ENCODE measurements around the gene VPS51.
"Not testable (repeated sequence)": the region's sequence is repeated elsewhere in the genome, so short reads cannot be mapped to it uniquely, and the experiment has no call there.

The VPS51 gene

GRCh38 chr11:65107751-65108468 lies 11.9 kb downstream of the VPS51 start:
- no peak for DNase-seq (ENCODE audit: low read depth)

DNA sequence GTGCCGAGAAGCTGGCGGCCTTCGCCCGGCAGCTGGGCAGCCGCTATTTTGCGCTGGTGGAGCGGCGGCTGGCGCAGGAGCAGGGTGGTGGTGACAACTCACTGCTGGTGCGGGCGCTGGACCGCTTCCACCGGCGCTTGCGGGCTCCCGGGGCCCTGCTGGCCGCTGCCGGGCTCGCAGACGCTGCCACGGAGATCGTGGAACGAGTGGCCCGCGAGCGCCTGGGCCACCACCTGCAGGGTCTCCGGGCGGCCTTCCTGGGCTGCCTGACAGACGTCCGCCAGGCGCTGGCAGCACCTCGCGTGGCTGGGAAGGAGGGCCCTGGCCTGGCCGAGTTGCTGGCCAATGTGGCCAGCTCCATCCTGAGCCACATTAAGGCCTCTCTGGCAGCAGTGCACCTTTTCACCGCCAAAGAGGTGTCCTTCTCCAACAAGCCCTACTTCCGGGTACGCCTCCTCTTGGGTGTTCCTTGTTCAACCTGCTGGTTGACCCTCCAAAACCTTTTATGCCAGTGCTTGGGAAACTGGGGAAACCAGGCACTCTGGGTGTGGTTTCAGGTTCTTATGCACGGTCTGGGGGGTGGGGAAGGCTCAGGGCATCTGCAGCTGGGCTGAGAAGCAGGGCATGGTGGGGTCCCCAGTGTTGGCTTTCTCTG lies 12.6 kb downstream of the VPS51 start:
- DNase-seq (ENCODE audit: low read depth), result no peak

GRCh38 chr11:65109231-65110198 lies 13.5 kb downstream of the VPS51 start:
- DNase-seq (ENCODE audit: low read depth), result no peak

- peak; percentile 93 for DNase-seq (ENCODE audit: low read depth)
Observed at GRCh38 chr11:65110354-65110861, 14.4 kb downstream of the VPS51 start.

DNA sequence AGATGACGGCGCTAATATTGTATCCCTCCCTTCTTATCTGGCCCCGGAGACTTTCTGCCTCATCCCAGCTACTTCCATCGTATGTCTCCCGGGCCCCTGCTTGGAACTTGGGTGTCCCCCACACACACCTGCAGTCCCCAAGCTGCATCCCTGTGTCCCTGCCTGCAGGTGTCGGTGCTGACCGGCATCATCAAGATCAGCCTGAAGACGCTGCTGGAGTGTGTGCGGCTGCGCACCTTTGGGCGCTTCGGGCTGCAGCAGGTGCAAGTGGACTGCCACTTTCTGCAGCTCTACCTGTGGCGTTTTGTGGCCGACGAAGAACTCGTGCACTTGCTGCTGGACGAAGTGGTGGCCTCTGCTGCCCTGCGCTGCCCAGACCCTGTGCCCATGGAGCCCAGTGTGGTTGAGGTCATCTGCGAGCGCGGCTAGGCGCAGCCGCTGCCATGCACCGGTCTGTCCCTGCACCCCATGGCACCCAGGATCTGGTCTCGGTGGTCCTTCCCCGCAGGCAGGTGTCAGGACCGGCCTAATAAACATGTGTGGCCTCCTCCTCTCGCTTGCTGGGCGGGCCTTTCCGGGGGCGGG lies 15.2 kb downstream of the VPS51 start:
- no peak for DNase-seq (ENCODE audit: low read depth)

- peak; percentile 93 for DNase-seq (ENCODE audit: low read depth)
Observed at GRCh38 chr11:65111744-65112545, 15.9 kb downstream of the VPS51 start, which contains the start of gene TM7SF2. TM7SF2 (plus strand) TSS chr11:65111872; CDS start chr11:65112016, 144 bp downstream.

DNA sequence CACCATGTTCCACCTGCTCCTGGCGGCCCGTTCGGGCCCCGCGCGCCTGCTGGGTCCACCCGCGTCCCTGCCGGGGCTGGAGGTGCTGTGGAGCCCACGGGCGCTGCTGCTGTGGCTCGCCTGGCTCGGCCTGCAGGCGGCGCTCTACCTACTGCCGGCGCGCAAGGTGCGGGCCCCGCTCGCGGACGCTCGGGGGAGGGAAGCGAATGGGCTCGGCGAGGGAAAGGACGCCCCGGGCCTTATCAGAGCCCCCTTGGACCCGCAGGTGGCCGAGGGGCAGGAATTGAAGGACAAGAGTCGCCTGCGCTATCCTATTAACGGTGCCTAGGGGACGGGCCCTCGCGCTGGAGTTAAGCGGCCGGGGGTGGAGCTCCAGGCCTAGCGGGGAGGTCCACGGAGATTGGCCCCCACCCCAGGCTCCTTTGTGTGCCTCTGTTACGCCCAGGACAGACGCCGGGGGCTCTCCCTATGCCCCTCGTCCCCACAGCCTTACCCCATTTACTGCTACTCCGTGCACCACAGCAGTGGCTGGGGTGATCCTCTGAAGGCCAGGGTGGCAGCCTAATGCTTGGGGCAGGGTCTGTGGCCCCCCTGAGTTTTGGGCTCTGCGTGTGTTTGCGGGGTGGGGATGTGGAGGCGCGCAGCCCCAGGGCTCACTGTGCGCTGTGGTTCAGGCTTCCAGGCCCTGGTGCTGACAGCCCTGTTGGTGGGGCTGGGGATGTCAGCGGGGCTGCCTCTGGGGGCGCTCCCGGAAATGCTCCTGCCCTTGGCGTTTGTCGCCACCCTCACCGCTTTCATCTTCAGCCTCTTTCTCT lies 16.7 kb downstream of the VPS51 start:
- DNase-seq (ENCODE audit: low read depth), result peak; percentile 58

DNA sequence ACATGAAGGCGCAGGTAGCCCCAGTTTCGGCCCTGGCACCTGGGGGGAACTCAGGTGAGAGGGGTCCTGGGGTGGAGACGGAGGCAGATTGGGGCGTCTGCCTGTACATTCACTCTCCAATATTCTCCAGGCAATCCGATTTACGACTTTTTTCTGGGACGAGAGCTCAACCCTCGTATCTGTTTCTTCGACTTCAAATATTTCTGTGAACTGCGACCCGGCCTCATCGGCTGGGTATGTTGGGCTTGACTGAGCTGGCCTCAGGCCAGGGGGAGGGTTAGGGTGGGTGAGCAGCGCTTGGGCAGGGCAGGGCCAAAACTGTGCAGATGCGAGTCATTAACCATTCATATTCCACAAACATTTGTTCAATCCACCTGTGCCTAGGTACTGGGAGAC lies 17.3 kb downstream of the VPS51 start:
- DNase-seq (ENCODE audit: low read depth), result no peak

DNA sequence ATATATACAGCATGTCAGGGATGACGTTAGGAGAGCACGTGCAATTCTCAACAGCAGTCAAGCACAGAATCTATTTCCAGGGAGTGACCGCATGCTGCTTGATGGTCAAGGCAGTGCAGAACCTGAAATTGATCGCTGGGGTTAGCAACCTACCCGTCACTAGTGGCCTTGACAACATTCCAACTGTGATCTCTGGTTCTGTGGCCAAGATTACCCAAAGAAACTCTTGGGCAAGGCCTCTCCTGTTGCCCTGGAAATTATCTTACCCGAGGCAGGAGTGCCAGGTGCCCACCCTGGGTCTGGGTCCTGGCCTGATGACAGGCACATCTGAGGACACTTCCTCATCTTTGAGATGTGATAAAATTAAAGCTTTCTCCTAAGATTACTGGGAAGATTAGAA lies 17.8 kb downstream of the VPS51 start:
- no peak for DNase-seq (ENCODE audit: low read depth)

DNA sequence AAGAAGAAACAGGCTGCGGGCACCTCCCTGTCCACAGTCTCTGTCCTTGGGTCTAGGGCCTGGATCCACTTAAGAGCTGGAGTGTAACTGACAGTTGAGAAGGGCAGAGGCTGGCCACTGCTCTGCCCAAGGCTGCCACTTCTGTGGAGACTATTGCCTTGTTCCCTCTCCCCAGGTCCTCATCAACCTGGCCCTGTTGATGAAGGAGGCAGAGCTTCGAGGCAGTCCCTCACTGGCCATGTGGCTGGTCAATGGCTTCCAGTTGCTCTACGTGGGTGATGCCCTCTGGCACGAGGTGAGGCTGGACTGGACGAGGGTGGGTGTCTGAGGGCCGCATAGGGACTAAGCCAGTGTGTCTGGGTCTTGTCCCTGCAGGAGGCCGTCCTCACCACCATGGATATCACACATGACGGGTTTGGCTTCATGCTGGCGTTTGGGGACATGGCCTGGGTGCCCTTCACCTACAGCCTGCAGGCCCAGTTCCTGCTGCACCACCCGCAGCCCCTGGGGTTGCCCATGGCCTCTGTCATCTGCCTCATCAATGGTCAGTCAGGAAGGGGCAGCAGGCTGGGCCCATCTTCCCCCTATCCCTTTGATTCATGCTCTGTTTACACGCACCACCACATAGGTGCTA lies 18.6 kb downstream of the VPS51 start:
- DNase-seq (ENCODE audit: low read depth), result no peak

DNA sequence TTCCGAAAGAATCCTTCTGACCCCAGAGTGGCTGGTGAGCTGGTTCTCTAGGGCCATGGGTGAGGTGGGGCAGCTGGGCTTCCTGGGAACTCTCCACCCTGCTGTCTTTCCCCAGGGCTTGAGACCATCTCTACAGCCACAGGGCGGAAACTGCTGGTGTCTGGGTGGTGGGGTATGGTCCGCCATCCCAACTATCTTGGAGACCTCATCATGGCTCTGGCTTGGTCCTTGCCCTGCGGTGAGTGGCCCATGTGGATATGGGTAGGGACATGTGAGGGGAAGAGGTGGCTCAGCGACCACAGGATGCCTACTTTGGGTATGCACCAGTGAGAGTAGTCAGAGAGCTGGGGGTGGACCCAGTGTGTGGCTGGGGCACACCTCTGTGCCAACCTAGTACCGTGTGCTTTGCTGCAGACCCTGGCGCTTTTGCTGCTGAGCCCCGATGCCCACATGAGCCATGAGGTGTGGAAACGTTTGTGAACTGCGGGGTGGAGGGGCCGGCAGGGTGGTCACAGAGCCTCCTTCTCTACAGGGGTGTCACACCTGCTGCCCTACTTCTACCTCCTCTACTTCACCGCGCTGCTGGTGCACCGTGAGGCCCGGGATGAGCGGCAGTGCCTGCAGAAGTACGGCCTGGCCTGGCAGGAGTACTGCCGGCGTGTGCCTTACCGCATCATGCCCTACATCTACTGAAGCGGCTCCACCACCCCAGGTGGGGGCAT lies 19.5 kb downstream of the VPS51 start:
- no peak for DNase-seq (ENCODE audit: low read depth)

DNA sequence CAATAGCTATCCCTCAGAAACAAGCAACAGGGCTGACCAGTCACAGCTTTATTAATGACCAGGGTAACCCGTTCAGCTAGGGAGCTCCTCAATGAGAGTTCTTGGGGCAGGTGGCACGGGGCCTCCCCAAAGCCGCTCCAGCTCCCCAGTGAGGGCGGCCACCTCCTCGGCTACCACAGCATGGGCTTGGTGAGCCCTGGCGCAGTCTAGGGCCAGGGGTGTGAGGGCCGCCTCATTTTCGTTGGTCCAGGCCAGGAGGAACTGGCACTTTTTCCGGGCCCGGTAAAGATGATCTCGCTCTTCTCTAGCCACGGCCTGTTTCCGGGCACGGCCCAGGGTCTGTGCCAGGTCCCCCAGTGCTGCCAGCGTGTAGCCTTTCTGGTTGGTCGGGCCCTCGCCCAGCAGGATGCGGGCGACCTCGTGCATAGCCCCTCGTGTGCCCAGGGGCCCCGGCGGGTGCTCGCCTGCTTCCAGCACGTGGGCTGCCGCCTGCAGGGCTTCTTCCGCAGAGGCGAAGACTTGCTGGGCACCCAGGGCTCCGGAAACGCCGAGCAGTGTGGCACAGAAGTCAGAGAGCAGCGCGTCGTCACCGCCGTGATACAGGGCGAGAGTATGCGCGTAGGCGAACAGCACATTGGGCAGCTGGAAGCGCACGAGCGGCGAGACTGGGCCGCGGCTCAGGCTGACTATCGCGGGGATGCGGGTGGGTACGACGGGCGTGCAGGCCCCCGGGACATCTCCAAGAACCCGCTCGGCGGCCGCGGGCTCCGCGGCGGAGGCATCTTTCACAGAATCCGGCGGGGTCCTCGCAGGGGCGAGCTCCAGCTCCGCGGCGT lies 20.6 kb downstream of the VPS51 start:
- peak; percentile 40 for DNase-seq (ENCODE audit: low read depth)

- peak; percentile 100 for DNase-seq (ENCODE audit: low read depth)
Observed at GRCh38 chr11:65117206-65118096, 21.4 kb downstream of the VPS51 start, which contains the start of gene ZNHIT2. ZNHIT2 (minus strand) TSS chr11:65117701; CDS start chr11:65117653, 48 bp downstream.

GRCh38 chr11:65118097-65118837 lies 22.3 kb downstream of the VPS51 start:
- no peak for DNase-seq (ENCODE audit: low read depth)

GRCh38 chr11:65118891-65119669 lies 23.1 kb downstream of the VPS51 start:
- DNase-seq (ENCODE audit: low read depth), result not testable (repeated sequence)

GRCh38 chr11:65119670-65119995 lies 23.6 kb downstream of the VPS51 start:
- no peak for DNase-seq (ENCODE audit: low read depth)

Measured in stimulated activated CD8-positive, alpha-beta memory T cell treated with anti-CD3 and anti-CD28 coated beads, Interleukin-4, amount 100 ng/mL, for 24 hours (primary cell).